Erythroblast (primary cell): ENCODE measurements around the gene TMEM140.

Source experiments
- DNase-seq, 2 experiments: peaks; one replicate each; lab custom pipeline; 2025; lab: John Stamatoyannopoulos, UW
- GATA1 ChIP-seq: IDR thresholded peaks from 2 replicates; pipeline ENCODE4 v1.6.1; 2011; ENCODE audit warnings: low read depth, mild to moderate bottlenecking, control low read depth, low read length, moderate library complexity
- POLR2A ChIP-seq: IDR thresholded peaks from 2 replicates; pipeline ENCODE4 v1.6.1; 2011; ENCODE audit warnings: mild to moderate bottlenecking, low read length

TMEM140 gene

GRCh38 chr7:135189221-135189662, 41.4 kb downstream of the TMEM140 start:
- DNase-seq, result no peak
- TF ChIP-seq POLR2A (no peak), GATA1 (no peak)

GRCh38 chr7:135189961-135190360, 42.1 kb downstream of the TMEM140 start:
- TF ChIP-seq POLR2A (no peak), GATA1 (no peak)
- no peak for DNase-seq

- no peak for TF ChIP-seq POLR2A
- TF ChIP-seq GATA1, result no peak
- no peak for DNase-seq
Measured at GRCh38 chr7:135190703-135191102, 42.8 kb downstream of the TMEM140 start.

GRCh38 chr7:135192914-135193536, 45.2 kb downstream of the TMEM140 start:
- no peak for DNase-seq
- TF ChIP-seq POLR2A, result no peak
- no peak for TF ChIP-seq GATA1

- no peak for DNase-seq
- TF ChIP-seq POLR2A (no peak), GATA1 (no peak)
Measured at GRCh38 chr7:135193615-135194081, 45.8 kb downstream of the TMEM140 start.

GRCh38 chr7:135194494-135195095, 46.7 kb downstream of the TMEM140 start:
- no peak for DNase-seq
- TF ChIP-seq GATA1, result no peak
- no peak for TF ChIP-seq POLR2A

GRCh38 chr7:135195156-135195555, 47.3 kb downstream of the TMEM140 start:
- DNase-seq, result no peak
- no peak for TF ChIP-seq POLR2A
- TF ChIP-seq GATA1, result no peak

- DNase-seq, result no peak
- no peak for TF ChIP-seq GATA1
Measured at GRCh38 chr7:135195968-135196629, 48.2 kb downstream of the TMEM140 start.

GRCh38 chr7:135197343-135197742, 49.5 kb downstream of the TMEM140 start:
- no peak for TF ChIP-seq GATA1
- TF ChIP-seq POLR2A, result no peak
- no peak for DNase-seq

GRCh38 chr7:135197906-135198655, 50.2 kb downstream of the TMEM140 start:
- DNase-seq, result no peak
- TF ChIP-seq GATA1 (no peak), POLR2A (no peak)

GRCh38 chr7:135199439-135199838, 51.6 kb downstream of the TMEM140 start:
- DNase-seq, result no peak
- TF ChIP-seq POLR2A (no peak), GATA1 (no peak)

GRCh38 chr7:135200821-135201331, 53.0 kb downstream of the TMEM140 start:
- no peak for DNase-seq

GRCh38 chr7:135201350-135201749, 53.5 kb downstream of the TMEM140 start:
- no peak for DNase-seq
- TF ChIP-seq POLR2A, result no peak
- TF ChIP-seq GATA1, result no peak

More at GRCh38 chr7:135200821-135201331, 53.0 kb downstream of the TMEM140 start:
- no peak for TF ChIP-seq POLR2A
- TF ChIP-seq GATA1, result no peak

GRCh38 chr7:135204341-135204749, 56.5 kb downstream of the TMEM140 start:
- TF ChIP-seq GATA1, result no peak
- TF ChIP-seq POLR2A, result no peak
- DNase-seq, result no peak
